ENCODE measurements around the gene C1orf159. TPM values are rescaled to one million over a fixed set of nuclear protein-coding genes. Genes with fewer than 3 reads are reported as not detected.

C1orf159 gene
- total RNA-seq, 2 donors from 2014 or later: 23.1 to 29.5 TPM

GRCh38 chr1:1121611-1122077 lies 5.8 kb upstream of the C1orf159 start:
- no peak overlapping the region for H3K4me3 ChIP-seq (ENCODE audit: low read length)
- Mint-ChIP-seq H3K9me3 (peaks cover 2% of the 10 kb centered on the region), H3K36me3 (ENCODE audit: low read depth) (no peaks in the 10 kb centered on the region), H3K4me3 (no peak overlapping the region), H3K4me1 (peaks cover 2% of the 10 kb centered on the region), H3K27me3 (ENCODE audit: insufficient read depth) (peaks cover 23% of the 10 kb centered on the region), H3K27ac (no peak overlapping the region)
- no peaks in the 10 kb centered on the region for H3K4me1 ChIP-seq (ENCODE audit: control insufficient read depth, insufficient read depth, low read length)
- peaks cover 26% of the 10 kb centered on the region for H3K27me3 ChIP-seq (ENCODE audit: control insufficient read depth, insufficient read depth, low read length, poor library complexity, severe bottlenecking)
- H3K9me3 ChIP-seq (ENCODE audit: control insufficient read depth, low read length): no peaks in the 10 kb centered on the region
- H3K36me3 ChIP-seq (ENCODE audit: control insufficient read depth, insufficient read depth, low read length): no peaks in the 10 kb centered on the region
- no peak for DNase-seq
- TF ChIP-seq CTCF (conservative IDR thresholded peaks at IDR 0.05): no peak
- no peak overlapping the region for H3K9ac ChIP-seq (ENCODE audit: extremely low read depth, low read length, poor library complexity, severe bottlenecking)
- WGBS, 2 experiments (ENCODE audit: insufficient coverage in 1 of 2, insufficient read length in 1 of 2): 79 to 82% methylated on average over 9 to 13 of the region's 15 CpGs
- no peak overlapping the region for H3K27ac ChIP-seq (ENCODE audit: low read depth, low read length)

DNA sequence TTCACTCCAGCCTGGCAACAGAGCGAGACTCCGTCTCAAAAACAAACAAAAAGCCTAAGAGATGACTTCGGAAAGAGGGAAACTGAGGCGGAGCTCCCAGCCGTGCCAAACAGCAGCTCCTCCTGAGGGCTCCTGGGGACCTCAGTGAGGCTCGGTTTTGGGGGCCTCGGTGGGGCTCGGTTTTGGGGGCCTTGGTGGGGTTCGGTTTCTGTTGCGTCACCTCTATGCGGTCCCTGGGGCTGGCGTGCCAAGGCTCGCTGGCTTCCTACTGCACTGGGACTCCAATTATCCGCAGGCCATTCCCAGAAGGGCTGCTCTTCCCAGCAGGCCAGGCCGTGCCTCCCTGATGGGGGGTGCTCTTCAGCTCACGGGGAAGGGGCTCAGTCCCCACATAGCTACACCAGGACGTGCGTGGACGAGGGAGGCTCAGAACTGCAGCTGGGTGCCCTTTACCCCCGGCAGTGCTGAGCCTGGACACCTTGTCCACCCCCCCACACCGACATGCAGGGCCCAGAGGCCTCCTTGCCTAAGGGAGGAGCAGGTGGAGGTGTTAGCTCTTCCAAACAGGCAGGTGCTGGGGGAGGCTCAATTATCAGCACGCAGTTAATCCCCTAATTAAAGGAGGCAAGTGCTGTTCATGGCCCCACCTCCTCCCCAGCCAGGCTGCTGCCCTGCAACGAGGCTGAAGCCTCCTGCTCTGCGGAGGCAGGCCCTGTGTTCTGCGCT lies 5.1 kb upstream of the C1orf159 start:
- peak; percentile 38 for DNase-seq
- H3K27me3 Mint-ChIP-seq (ENCODE audit: insufficient read depth): peaks cover 23% of the 10 kb centered on the region

DNA sequence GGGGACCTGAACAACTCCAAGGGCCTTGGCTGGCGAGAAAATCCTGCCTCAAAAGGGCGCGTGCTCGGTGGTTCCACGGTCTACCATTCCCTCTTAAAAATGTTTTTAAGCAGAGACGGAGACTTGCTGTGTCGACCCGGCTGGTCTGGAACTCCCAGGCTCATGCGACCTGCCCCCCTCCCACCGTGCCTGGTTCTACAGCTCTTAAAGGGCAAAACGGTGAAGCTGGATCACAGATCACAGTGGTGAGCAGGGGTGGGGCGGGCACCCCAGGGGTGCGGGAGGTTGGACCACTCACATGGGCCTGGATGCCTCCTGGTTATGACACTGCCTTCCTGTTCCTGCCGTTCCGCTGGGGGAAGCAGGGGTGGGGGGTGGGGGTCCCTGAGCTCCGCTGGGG lies 4.2 kb upstream of the C1orf159 start:
- Mint-ChIP-seq H3K4me3 (no peak overlapping the region), H3K27ac (no peak overlapping the region), H3K4me1 (peaks cover 2% of the 10 kb centered on the region), H3K36me3 (ENCODE audit: low read depth) (no peaks in the 10 kb centered on the region), H3K9me3 (peaks cover 2% of the 10 kb centered on the region), H3K27me3 (ENCODE audit: insufficient read depth) (peaks cover 23% of the 10 kb centered on the region)
- Histone ChIP-seq H3K27ac (ENCODE audit: low read depth, low read length) (no peak overlapping the region), H3K4me1 (ENCODE audit: control insufficient read depth, insufficient read depth, low read length) (no peaks in the 10 kb centered on the region), H3K9me3 (ENCODE audit: control insufficient read depth, low read length) (no peaks in the 10 kb centered on the region), H3K36me3 (ENCODE audit: control insufficient read depth, insufficient read depth, low read length) (no peaks in the 10 kb centered on the region), H3K9ac (ENCODE audit: extremely low read depth, low read length, poor library complexity, severe bottlenecking) (no peak overlapping the region), H3K27me3 (ENCODE audit: control insufficient read depth, insufficient read depth, low read length, poor library complexity, severe bottlenecking) (peaks cover 26% of the 10 kb centered on the region), H3K4me3 (ENCODE audit: low read length) (no peak overlapping the region)
- WGBS, 2 experiments (ENCODE audit: insufficient coverage in 1 of 2, insufficient read length in 1 of 2): 68 to 86% methylated on average over 7 to 16 of the region's 16 CpGs
- DNase-seq: peak; percentile 39
- TF ChIP-seq CTCF (conservative IDR thresholded peaks at IDR 0.05): no peak

More for the DNA sequence above, 5.1 kb upstream of the C1orf159 start:
- 88 to 97% methylated on average over 17 to 24 of the region's 25 CpGs for WGBS, 2 experiments (ENCODE audit: insufficient coverage in 1 of 2, insufficient read length in 1 of 2)
- H3K4me3 ChIP-seq (ENCODE audit: low read length): no peak overlapping the region
- TF ChIP-seq CTCF (conservative IDR thresholded peaks at IDR 0.05): no peak
- no peaks in the 10 kb centered on the region for H3K4me1 ChIP-seq (ENCODE audit: control insufficient read depth, insufficient read depth, low read length)
- no peaks in the 10 kb centered on the region for H3K9me3 ChIP-seq (ENCODE audit: control insufficient read depth, low read length)
- H3K27me3 ChIP-seq (ENCODE audit: control insufficient read depth, insufficient read depth, low read length, poor library complexity, severe bottlenecking): peaks cover 26% of the 10 kb centered on the region
- Mint-ChIP-seq H3K36me3 (ENCODE audit: low read depth) (no peaks in the 10 kb centered on the region), H3K4me1 (peaks cover 2% of the 10 kb centered on the region), H3K4me3 (no peak overlapping the region), H3K27ac (no peak overlapping the region), H3K9me3 (peaks cover 2% of the 10 kb centered on the region)
- H3K27ac ChIP-seq (ENCODE audit: low read depth, low read length): no peak overlapping the region
- H3K9ac ChIP-seq (ENCODE audit: extremely low read depth, low read length, poor library complexity, severe bottlenecking): no peak overlapping the region
- H3K36me3 ChIP-seq (ENCODE audit: control insufficient read depth, insufficient read depth, low read length): no peaks in the 10 kb centered on the region
